ENCODE results near the gene FKBP4.
"Not testable (repeated sequence)": the region's sequence is repeated elsewhere in the genome, so short reads cannot be mapped to it uniquely, and the experiment has no call there.

FKBP4 gene

DNA sequence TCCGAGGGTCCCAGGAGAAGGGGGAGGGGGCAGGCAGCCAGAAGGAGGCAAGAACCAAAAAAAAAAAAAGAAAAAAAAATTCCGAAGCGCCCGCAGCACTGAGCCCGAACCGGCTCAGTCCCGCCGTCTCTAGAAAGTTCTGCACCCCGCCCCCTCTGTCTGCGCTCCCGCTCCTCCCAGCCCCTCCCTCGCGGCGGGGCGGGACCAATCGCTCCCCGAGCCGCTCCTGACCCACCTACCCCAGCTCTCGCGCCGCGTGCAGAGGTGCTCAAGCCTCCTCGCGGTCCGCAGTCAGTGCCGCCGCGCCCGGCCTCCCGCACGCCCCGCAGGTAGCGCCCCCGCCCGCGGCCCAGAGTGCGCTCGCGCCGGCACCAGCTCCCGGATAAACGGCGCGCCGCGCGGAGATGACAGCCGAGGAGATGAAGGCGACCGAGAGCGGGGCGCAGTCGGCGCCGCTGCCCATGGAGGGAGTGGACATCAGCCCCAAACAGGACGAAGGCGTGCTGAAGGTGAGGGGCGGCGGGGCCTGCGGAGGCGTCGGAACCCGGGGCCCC, at the start of gene FKBP4:
Gene FKBP4, plus strand, starts transcription at position 235 of the 554 bp plus-strand sequence. Its CDS starts 170 bp downstream, at position 405.
- DNase-seq (peak; percentile 91), ATAC-seq (peak; percentile 91)

GRCh38 chr12:2745655-2746054, 49.1 kb upstream of the FKBP4 start:
- ATAC-seq, result no peak
- no peak for DNase-seq

DNA sequence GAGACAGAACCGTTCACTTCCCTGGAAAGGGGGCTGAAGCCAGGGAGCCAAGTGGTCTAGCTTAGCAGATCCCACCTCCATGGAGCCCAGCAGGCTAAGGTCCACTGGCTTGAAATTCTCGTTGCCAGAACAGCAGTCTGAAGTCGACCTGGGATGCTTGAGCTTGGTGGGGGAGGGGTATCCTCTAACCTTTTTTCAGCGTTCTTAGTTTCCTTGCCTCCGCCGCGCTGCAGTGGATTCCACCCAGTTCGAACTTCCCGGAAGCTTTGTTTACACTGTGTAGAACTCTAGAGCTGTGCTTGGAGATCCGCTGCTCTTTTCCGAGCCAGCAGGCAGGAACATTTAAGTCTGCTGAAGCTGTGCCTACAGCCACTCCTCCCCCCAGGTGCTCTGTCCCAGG, 45.2 kb upstream of the FKBP4 start:
- ATAC-seq (no peak), DNase-seq (no peak)

DNA sequence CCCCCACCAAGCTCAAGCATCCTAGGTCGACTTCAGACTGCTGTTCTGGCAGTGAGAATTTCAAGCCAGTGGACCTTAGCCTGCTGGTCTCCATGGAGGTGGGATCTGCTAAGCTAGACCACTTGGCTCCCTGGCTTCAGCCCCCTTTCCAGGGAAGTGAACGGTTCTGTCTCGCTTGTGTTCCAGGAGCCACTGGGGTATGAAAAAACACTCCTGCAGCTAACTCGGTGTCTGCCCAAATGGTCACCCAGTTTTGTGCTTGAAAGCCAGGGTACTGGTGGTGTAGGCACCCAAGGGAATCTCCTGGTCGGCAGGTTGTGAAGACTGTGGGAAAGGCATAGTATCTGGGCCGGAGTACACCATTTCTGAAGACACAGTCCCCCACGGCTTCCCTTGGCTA, 44.6 kb upstream of the FKBP4 start:
- no peak for DNase-seq
- ATAC-seq, result no peak

DNA sequence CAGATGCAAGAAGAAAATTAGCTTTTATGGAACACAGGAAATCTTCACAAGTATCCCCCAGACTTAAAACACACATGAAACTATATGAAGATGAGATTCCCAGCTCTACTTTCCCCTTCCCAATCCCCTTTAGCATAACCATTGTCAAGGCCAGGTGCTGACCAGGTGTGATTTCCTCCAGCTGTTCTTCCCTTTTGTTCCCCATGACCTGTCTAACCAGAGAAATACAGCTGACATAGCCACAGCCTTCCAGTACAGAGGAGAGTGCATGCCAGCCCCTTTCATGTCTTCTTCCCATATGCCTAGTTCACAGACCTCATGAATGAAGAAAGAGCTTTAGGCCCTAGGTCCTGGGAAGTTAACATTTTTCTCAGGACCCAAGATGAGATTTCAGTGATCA, 43.5 kb upstream of the FKBP4 start:
- no peak for ATAC-seq

DNA sequence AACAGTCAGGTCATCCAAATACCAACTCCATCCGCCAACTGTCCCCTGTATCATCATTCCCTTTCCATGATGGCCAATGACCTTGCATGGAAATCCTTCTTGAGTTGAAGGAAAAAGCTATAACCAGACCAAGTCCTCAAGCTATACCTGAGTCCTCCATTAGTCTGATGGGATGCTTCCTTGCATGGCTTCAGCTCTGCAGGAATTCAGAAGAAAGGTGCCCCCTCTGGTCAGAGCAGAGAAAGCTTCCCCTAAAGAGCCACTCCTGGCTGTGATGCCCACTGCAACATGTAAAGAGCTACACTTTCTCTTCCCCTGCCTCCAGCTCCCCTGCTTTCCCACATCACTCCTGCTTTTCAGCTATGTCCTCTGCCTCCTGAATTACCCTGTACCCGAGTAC, 43.1 kb upstream of the FKBP4 start:
- DNase-seq, result no peak
- no peak for ATAC-seq

More for the DNA sequence above, 43.5 kb upstream of the FKBP4 start:
- no peak for DNase-seq

DNA sequence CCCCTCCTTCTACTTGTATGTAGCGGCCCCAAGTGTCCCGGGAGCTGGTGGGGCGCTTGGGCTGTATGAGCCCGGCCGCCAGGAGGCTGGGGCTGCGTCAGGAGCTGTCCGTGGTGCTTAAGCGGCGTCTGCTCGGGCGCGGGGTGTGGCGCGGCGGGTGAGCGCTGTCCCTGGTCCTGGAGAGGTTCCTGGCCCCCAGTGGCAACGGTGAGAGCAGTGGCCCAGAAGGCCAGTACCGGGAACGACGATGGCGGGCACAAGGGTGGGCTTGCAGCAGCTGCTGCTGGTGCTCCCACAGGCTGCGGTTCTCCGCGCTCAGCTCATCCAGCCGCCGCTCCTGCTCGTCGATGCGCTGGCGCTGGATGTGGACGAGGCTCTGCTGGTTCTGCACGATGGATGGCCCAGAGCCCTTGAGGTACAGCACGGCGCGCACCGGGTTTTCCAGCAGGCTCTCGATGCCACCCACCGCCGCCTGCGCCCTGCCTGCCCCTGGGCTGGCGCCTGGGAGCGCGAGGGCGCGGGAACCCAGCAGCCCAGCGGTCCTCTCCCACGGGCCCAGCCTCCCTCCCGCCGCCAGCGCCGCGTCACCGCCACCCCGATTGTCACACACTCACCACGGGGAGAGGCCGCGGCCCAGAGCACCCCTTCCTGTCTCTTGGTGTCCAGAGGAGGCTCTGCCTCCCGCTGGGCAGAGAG, 41.9 kb upstream of the FKBP4 start:
- DNase-seq (peak; percentile 87), ATAC-seq (peak; percentile 90)

- DNase-seq (no peak), ATAC-seq (no peak)
Observed at GRCh38 chr12:2753536-2753935, 41.2 kb upstream of the FKBP4 start.

- DNase-seq, result no peak
Observed at GRCh38 chr12:2754208-2754607, 40.6 kb upstream of the FKBP4 start.

GRCh38 chr12:2756756-2757155, 38.0 kb upstream of the FKBP4 start:
- ATAC-seq (no peak), DNase-seq (no peak)

More at GRCh38 chr12:2754208-2754607, 40.6 kb upstream of the FKBP4 start:
- ATAC-seq, result no peak

DNA sequence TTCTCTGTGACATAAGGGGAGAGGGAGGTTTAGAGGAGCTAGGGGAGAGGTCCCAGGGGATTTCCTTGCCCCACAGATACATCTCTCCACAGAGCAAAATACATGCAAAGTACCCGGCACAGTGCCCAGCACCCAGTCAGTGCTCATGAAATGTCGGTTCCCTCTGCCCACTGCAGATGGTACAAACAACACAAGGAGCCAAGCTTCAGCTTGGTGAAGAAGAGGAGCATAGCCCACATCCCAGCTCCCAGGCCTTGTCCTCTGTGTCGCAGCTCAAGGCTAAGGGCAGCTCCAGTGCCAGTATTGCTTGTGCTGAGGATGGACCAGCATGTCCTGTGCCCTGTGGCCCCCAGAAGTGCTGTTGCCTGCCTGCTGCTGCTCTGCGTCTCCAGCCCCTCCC, 35.0 kb upstream of the FKBP4 start:
- DNase-seq (no peak), ATAC-seq (no peak)

DNA sequence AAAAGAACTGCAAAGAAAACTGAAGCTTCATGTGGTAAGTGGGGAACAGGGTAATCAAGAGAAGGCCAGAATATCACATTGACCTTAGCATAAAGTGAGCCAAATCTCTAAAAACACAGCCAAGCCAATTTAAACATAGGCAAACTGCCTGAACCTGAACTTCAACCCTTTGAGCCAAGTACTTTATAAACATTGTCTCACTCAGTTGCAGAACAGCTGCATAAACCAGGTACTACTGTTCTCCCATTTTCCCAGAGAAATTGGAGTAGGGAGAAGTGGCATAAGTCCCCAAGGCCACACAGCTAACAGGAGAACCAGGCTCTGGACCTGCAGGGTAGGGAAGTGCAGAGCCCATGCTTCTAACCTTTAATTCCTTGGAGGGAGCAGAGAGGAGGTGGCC, 30.4 kb upstream of the FKBP4 start:
- ATAC-seq (no peak), DNase-seq (no peak)

GRCh38 chr12:2765052-2765451, 29.7 kb upstream of the FKBP4 start:
- no peak for ATAC-seq

GRCh38 chr12:2765608-2766007, 29.2 kb upstream of the FKBP4 start:
- DNase-seq, result no peak
- no peak for ATAC-seq

More at GRCh38 chr12:2765052-2765451, 29.7 kb upstream of the FKBP4 start:
- DNase-seq, result no peak

GRCh38 chr12:2768224-2768961, 26.4 kb upstream of the FKBP4 start:
- DNase-seq, result no peak

GRCh38 chr12:2769866-2770533, 24.8 kb upstream of the FKBP4 start:
- ATAC-seq (no peak), DNase-seq (no peak)

More at GRCh38 chr12:2768224-2768961, 26.4 kb upstream of the FKBP4 start:
- no peak for ATAC-seq

- ATAC-seq, DNase-seq: not testable (repeated sequence)
Observed at GRCh38 chr12:2770544-2770943, 24.2 kb upstream of the FKBP4 start.

DNA sequence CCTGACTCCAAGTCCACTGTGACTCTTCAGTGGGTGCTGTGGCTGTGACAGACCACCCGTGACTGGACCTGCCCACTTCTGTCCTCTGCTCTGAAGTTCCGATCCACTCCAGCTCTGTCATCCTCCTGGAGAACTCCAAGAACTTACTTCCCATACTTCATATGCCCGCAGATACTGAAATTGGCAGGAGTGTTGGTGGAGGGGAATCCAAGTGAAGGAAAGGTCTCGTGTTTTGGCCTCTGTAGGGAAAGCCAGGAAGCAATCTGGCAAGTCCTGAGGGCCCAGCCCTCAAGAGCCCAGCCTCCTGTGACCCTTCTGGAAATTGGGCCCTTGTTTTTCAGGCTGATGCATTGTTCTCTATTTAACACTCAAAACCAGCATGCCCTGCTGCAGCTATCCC, 22.4 kb upstream of the FKBP4 start:
- DNase-seq (no peak), ATAC-seq (no peak)

- DNase-seq (no peak), ATAC-seq (no peak)
Observed at GRCh38 chr12:2773199-2773875, 21.4 kb upstream of the FKBP4 start.

DNA sequence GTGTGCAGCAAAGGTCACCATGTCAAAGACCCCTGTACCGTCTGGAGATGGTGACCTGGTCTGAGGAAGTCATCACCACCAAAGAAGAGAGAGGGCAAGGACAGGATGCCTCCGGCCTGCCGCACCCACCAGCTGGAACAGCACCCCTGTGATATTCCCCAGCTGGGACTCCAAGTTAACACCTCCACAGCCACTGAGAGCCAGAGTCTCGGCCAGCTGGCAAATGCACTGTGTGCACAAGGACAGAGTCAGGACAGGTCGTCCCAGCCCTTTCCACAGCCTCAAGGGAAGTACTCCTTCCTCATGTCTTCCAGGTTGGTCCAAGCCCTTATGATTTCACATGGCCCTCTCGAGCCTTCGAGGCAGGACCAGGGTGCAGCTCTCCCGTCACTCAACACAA, 19.3 kb upstream of the FKBP4 start:
- DNase-seq, result no peak
- ATAC-seq, result no peak

- no peak for ATAC-seq
- DNase-seq, result no peak
Observed at GRCh38 chr12:2776129-2776806, 18.5 kb upstream of the FKBP4 start.

DNA sequence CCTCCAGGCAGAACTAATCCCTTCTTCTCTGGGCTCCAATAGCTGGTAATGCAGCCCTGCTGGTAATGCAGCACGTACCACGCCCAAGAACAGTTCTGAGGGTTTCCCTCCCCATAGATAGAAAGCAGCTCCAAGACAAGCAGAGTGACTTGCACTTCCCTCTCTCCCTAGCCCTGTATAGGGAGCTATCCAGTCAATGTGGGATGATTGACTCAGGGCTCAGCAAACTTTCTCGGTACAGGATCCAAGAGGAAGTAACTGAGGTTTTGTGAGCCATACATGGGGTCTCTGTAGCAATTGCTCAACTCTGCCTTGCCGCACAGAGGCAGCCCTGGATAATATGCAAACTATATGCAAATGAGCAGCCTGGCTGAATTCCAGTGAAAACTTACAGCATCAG, 15.5 kb upstream of the FKBP4 start:
- DNase-seq, result no peak
- no peak for ATAC-seq
